ENCODE measurements around the gene VRK2.

The VRK2 gene

DNA sequence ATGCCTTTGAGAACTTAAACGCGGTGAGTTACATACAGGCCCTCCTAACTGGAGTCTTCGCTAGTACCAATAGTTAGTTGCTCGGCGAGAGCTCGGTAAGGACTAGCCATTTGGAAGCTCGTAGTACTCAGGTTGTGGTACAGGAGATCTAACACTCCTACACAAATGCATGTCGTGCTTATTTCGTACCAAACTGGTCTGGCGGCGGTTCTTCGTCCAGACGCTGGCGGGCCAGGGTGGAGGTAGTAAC, 346 bp upstream of the VRK2 start:
- H3K9ac ChIP-seq: peak overlapping the region; percentile 89
- no peaks in the 10 kb centered on the region for H3K36me3 ChIP-seq (ENCODE audit: insufficient read depth)
- peak overlapping the region; percentile 74 for H3K4me3 ChIP-seq (IDR thresholded peaks at IDR 0.05; ENCODE audit: insufficient read depth, low read depth, low read length)
- H3K27ac ChIP-seq: peak overlapping the region; percentile 95
- H4K20me1 ChIP-seq (ENCODE audit: insufficient read depth): no peaks in the 10 kb centered on the region
- H3K4me2 ChIP-seq: peak overlapping the region; percentile 70
- no peak for TF ChIP-seq CTCF (conservative IDR thresholded peaks at IDR 0.05; ENCODE audit: low read depth, low read length)
- peaks cover 65% of the 10 kb centered on the region for H3K4me1 ChIP-seq (ENCODE audit: low read depth, poor library complexity, severe bottlenecking)
- H3K79me2 ChIP-seq (ENCODE audit: insufficient read depth, low read depth): peaks cover 20% of the 10 kb centered on the region
- no peaks in the 10 kb centered on the region for H3K27me3 ChIP-seq (ENCODE audit: insufficient read depth, low read depth)
- peak overlapping the region; percentile 87 for H2AFZ ChIP-seq (ENCODE audit: low read depth)

- peak overlapping the region; percentile 89 for H3K9ac ChIP-seq
- H3K27ac ChIP-seq: peak overlapping the region; percentile 95
- H2AFZ ChIP-seq (ENCODE audit: low read depth): peak overlapping the region; percentile 87
- no peak for TF ChIP-seq CTCF (conservative IDR thresholded peaks at IDR 0.05; ENCODE audit: low read depth, low read length)
- H3K27me3 ChIP-seq (ENCODE audit: insufficient read depth, low read depth): no peaks in the 10 kb centered on the region
- H3K4me1 ChIP-seq (ENCODE audit: low read depth, poor library complexity, severe bottlenecking): peaks cover 55% of the 10 kb centered on the region
- no peaks in the 10 kb centered on the region for H4K20me1 ChIP-seq (ENCODE audit: insufficient read depth)
- peaks cover 20% of the 10 kb centered on the region for H3K79me2 ChIP-seq (ENCODE audit: insufficient read depth, low read depth)
- no peaks in the 10 kb centered on the region for H3K36me3 ChIP-seq (ENCODE audit: insufficient read depth)
- H3K4me2 ChIP-seq: peak overlapping the region; percentile 70
- peak overlapping the region; percentile 64 for H3K4me3 ChIP-seq (IDR thresholded peaks at IDR 0.05; ENCODE audit: insufficient read depth, low read depth, low read length)
Measured at GRCh38 chr2:58047373-58047935, 848 bp downstream of the VRK2 start.

DNA sequence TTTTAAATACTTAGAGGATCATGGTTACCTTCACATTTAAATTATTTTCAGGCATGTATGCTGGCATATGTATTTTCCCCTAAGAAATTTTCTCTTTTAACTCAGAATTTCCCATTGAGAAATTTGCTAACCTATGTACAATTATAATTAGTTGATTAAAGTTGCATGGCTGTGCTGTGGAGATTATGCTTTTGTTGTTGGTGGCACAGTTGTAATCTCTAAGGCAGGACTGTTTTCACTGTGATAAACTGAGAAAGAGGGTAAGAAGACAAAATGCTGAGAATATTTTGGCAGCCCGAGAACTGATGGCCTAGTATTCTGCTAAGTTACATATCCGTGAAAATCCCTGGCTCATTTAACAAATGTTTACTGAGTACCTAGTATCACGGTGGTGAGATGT, 1.4 kb downstream of the VRK2 start:
- peak overlapping the region; percentile 89; the same call in 1 of the 2 replicates for H3K9ac ChIP-seq
- no peaks in the 10 kb centered on the region for H4K20me1 ChIP-seq (ENCODE audit: insufficient read depth)
- H3K4me1 ChIP-seq (ENCODE audit: low read depth, poor library complexity, severe bottlenecking): peaks cover 50% of the 10 kb centered on the region
- H3K36me3 ChIP-seq (ENCODE audit: insufficient read depth): no peaks in the 10 kb centered on the region
- TF ChIP-seq CTCF (conservative IDR thresholded peaks at IDR 0.05; ENCODE audit: low read depth, low read length): no peak
- peak overlapping the region; percentile 64 for H3K4me3 ChIP-seq (IDR thresholded peaks at IDR 0.05; ENCODE audit: insufficient read depth, low read depth, low read length)
- H3K4me2 ChIP-seq: peak overlapping the region; percentile 70
- peaks cover 20% of the 10 kb centered on the region for H3K79me2 ChIP-seq (ENCODE audit: insufficient read depth, low read depth)
- H2AFZ ChIP-seq (ENCODE audit: low read depth): peak overlapping the region; percentile 87; the same call in 1 of the 2 replicates
- H3K27me3 ChIP-seq (ENCODE audit: insufficient read depth, low read depth): no peaks in the 10 kb centered on the region
- peak overlapping the region; percentile 95 for H3K27ac ChIP-seq

- no peak overlapping the region for H3K27ac ChIP-seq
- no peak overlapping the region for H2AFZ ChIP-seq (ENCODE audit: low read depth)
- no peaks in the 10 kb centered on the region for H3K36me3 ChIP-seq (ENCODE audit: insufficient read depth)
- H3K4me3 ChIP-seq (IDR thresholded peaks at IDR 0.05; ENCODE audit: insufficient read depth, low read depth, low read length): no peak overlapping the region
- H3K79me2 ChIP-seq (ENCODE audit: insufficient read depth, low read depth): peaks cover 20% of the 10 kb centered on the region
- no peaks in the 10 kb centered on the region for H3K27me3 ChIP-seq (ENCODE audit: insufficient read depth, low read depth)
- H3K9ac ChIP-seq: no peak overlapping the region
- no peak overlapping the region for H3K4me2 ChIP-seq
- no peaks in the 10 kb centered on the region for H4K20me1 ChIP-seq (ENCODE audit: insufficient read depth)
- no peak for TF ChIP-seq CTCF (conservative IDR thresholded peaks at IDR 0.05; ENCODE audit: low read depth, low read length)
- H3K4me1 ChIP-seq (ENCODE audit: low read depth, poor library complexity, severe bottlenecking): peaks cover 46% of the 10 kb centered on the region
Measured at GRCh38 chr2:58051445-58051844, 4.8 kb downstream of the VRK2 start.
